GM12878 (cell line): Measurements from ENCODE around the gene SDK2. TPM values are rescaled to one million over a fixed set of nuclear protein-coding genes. Genes with fewer than 3 reads are reported as not detected.

Experiments
- ATAC-seq: fragments of 200-7000 bp; cut with Tn5 transposase; 3 replicates; pipeline ENCODE4 v1.9.1; 2020; ENCODE audit warnings: mild to moderate bottlenecking, moderate library complexity
- BruUV-seq: library from RNA; stranded (reverse); fragments of 400-500 nt; replicated peaks from 2 replicates; lab custom pipeline; 2021; lab: Mats Ljungman, UMichigan
- CTCF ChIA-PET: fragments of 300-600 bp; sonication (Branson Sonifier 250); formaldehyde crosslinking; extraction: SDS; loops from one replicate; lab custom pipeline; 2021; ENCODE audit warnings: inconsistent platforms; lab: Yijun Ruan, JAX
- POLR2A ChIA-PET: fragments of 350-600 bp; formaldehyde crosslinking; extraction: SDS; loops from one replicate; lab custom pipeline; 2021; ENCODE audit warnings: inconsistent platforms; lab: Charles Lee
- RAD21 ChIA-PET: fragments of 300-600 bp; sonication (Branson Sonifier 250); formaldehyde crosslinking; loops from one replicate; lab custom pipeline; 2023; ENCODE audit warnings: antibody characterized with exemption; ENCODE audit not compliant: unreplicated experiment; lab: Charles Lee
- SMC1A ChIA-PET: fragments of 300-600 bp; sonication (Branson Sonifier 250); formaldehyde crosslinking; loops from one replicate; lab custom pipeline; 2023; ENCODE audit not compliant: unreplicated experiment, uncharacterized antibody; lab: Charles Lee
- DNase-seq: peaks from one replicate; pipeline ENCODE4 v3.0.0-alpha.2; 2011; ENCODE audit warnings: low read depth, low spot score
- FAIRE-seq: peaks from 3 replicates; lab custom pipeline; 2011; peaks lifted over from hg19 to GRCh38; lab: Jason Lieb, UNC
- H2AFZ ChIP-seq: 2 replicates; pipeline ENCODE4 v1.6.0; 2011; ENCODE audit warnings: low read depth, low read length, control low read depth; ENCODE audit not compliant: control insufficient read depth
- H3K27ac ChIP-seq: 2 replicates; pipeline ENCODE4 v1.5.1; 2011; ENCODE audit warnings: control low read depth; ENCODE audit not compliant: control insufficient read depth, insufficient read depth
- H3K27me3 ChIP-seq, 2 experiments: replicated peaks in 1 of 2; 2 replicates each; pipeline versions ENCODE4 v1.6.0 to v1.6.1; 2011; ENCODE audit warnings: low read length in 1 of 2; ENCODE audit not compliant: control insufficient read depth in 2 of 2, insufficient read depth in 2 of 2
- H3K36me3 ChIP-seq, 2 experiments: 2 replicates each; pipeline ENCODE4 v1.5.1; 2011; ENCODE audit warnings: low read length in 1 of 2; ENCODE audit not compliant: control insufficient read depth in 2 of 2, insufficient read depth in 2 of 2
- H3K4me1 ChIP-seq: 2 replicates; pipeline ENCODE4 v1.6.1; 2011; ENCODE audit warnings: mild to moderate bottlenecking, low read length, moderate library complexity, mixed read lengths; ENCODE audit not compliant: control insufficient read depth, insufficient read depth
- H3K4me2 ChIP-seq: 2 replicates; pipeline ENCODE4 v1.6.0; 2011; ENCODE audit warnings: control low read depth; ENCODE audit not compliant: control insufficient read depth, insufficient read depth
- H3K4me3 ChIP-seq: fragments of 200-600 bp; sonication (generic); 2 replicates; pipeline ENCODE4 v1.5.1; 2016
- H3K79me2 ChIP-seq: 2 replicates; pipeline ENCODE4 v1.6.0; 2011; ENCODE audit warnings: low read length; ENCODE audit not compliant: control insufficient read depth, insufficient read depth
- H3K9ac ChIP-seq: 2 replicates; pipeline ENCODE4 v1.8.0; 2011; ENCODE audit warnings: low read length, control low read depth, mixed read lengths; ENCODE audit not compliant: control insufficient read depth, insufficient read depth
- H3K9me3 ChIP-seq: replicated peaks from 3 replicates; pipeline ENCODE4 v1.5.1; 2011; ENCODE audit warnings: mild to moderate bottlenecking, low read length; ENCODE audit not compliant: control insufficient read depth, insufficient read depth
- H4K20me1 ChIP-seq: 2 replicates; pipeline ENCODE4 v1.6.0; 2011; ENCODE audit not compliant: control insufficient read depth, insufficient read depth
- BCLAF1 ChIP-seq: fragments of 450-650 bp; IDR thresholded peaks from 2 replicates; pipeline ENCODE4 v1.6.1; 2017; ENCODE audit warnings: antibody characterized with exemption, mild to moderate bottlenecking, moderate library complexity
- CEBPB ChIP-seq, 2 experiments: fragments of 150-350 bp in 1 of 2; IDR thresholded peaks; 2 replicates each; pipeline ENCODE4 v1.6.1; 2012 to 2014; ENCODE audit warnings: low read depth in 2 of 2, low read length in 2 of 2, borderline replicate concordance in 1 of 2, inconsistent platforms in 1 of 2
- DPF2 ChIP-seq: fragments of 450-650 bp; IDR thresholded peaks from 2 replicates; pipeline ENCODE4 v1.6.1; 2017; ENCODE audit warnings: mild to moderate bottlenecking
- FOXK2 ChIP-seq: fragments of 450-650 bp; IDR thresholded peaks from 2 replicates; pipeline ENCODE4 v1.6.1; 2017; ENCODE audit warnings: mild to moderate bottlenecking, moderate library complexity
- MYB ChIP-seq: fragments of 150-350 bp; IDR thresholded peaks from 2 replicates; pipeline ENCODE4 v1.6.1; 2014; ENCODE audit warnings: mild to moderate bottlenecking, low read depth, low read length, borderline replicate concordance
- NR2C2 ChIP-seq: IDR thresholded peaks from 2 replicates; pipeline ENCODE4 v1.6.1; 2011; ENCODE audit warnings: borderline replicate concordance, low read depth; ENCODE audit not compliant: control insufficient read depth, insufficient read length
- POLR2A ChIP-seq: IDR thresholded peaks from 2 replicates; pipeline ENCODE4 v1.6.1; 2011; ENCODE audit warnings: low read depth, mild to moderate bottlenecking, low read length
- SKIL ChIP-seq: fragments of 450-650 bp; IDR thresholded peaks from 2 replicates; pipeline ENCODE4 v1.6.1; 2017; ENCODE audit warnings: mild to moderate bottlenecking, low read depth, inconsistent platforms; ENCODE audit not compliant: poor library complexity, severe bottlenecking
- SP1 ChIP-seq: IDR thresholded peaks from one replicate; pipeline ENCODE4 v1.6.1; 2011; ENCODE audit warnings: low read depth, low read length
- SREBF2 ChIP-seq: IDR thresholded peaks from 2 replicates; pipeline ENCODE4 v1.6.1; 2012; ENCODE audit warnings: mild to moderate bottlenecking, low read length
- WRNIP1 ChIP-seq: IDR thresholded peaks from 2 replicates; pipeline ENCODE4 v1.6.1; 2011; ENCODE audit warnings: low read depth, low read length, improper control_type of control experiment, borderline replicate concordance
- WGBS: methylation state at CpG from one replicate; pipeline ENCODE4 v1.1.6; 2016; ENCODE audit warnings: low lambda C conversion rate; ENCODE audit not compliant: insufficient replicate concordance, insufficient coverage; ENCODE audit errors: missing lambda C conversion rate; 5-methylcytosine and 5-hydroxymethylcytosine counted together
- in situ Hi-C: fragments of 300-500 bp; cut with MboI; formaldehyde crosslinking; loops from 9 replicates; pipeline ENCODE4 v1.14.3; 2018; ENCODE audit warnings: mixed read lengths
- intact Hi-C: fragments of 100-400 bp; cut with micrococcal nuclease; formaldehyde crosslinking; loops from one replicate; pipeline ENCODE4 v1.14.2; 2022; ENCODE audit not compliant: unreplicated experiment
- polyA plus RNA-seq, 11 experiments: library from polyadenylated mRNA; depleted of rRNA in 4 of 11; unstranded in 6 of 11; stranded (reverse) in 5 of 11; fragments of >200 nt; fragmentation: Nextera tagmentation in 4 of 11; fragmentation: Illumina TruSeq in 1 of 11; extraction: Ambion mirVana in 4 of 11; extraction: Trizol in 1 of 11; gene quantifications; 1 replicate in 1 of 11; 2 replicates in 10 of 11; pipeline versions ENCODE4 v1.2.1 to v1.2.3, GENCODE V29; 2011 to 2016; ENCODE audit warnings: inconsistent platforms in 2 of 11, missing spikeins in 2 of 11, low read depth in 1 of 11
- total RNA-seq, 4 experiments: library from RNA; depleted of rRNA in 3 of 4; stranded (reverse); fragments of >200 nt in 3 of 4; fragmentation: Illumina TruSeq in 1 of 4; extraction: Trizol in 1 of 4; gene quantifications; 2 replicates each; pipeline versions ENCODE4 v1.2.1 to v1.2.3, GENCODE V29; 2013 to 2021
- TF ChIP-seq, protein P1 (sequence below): fragments of 450-650 bp; IDR thresholded peaks from 2 replicates; pipeline ENCODE4 v1.6.1; 2016; ENCODE audit warnings: mild to moderate bottlenecking
- TF ChIP-seq, protein P2 (sequence below): fragments of 450-650 bp; IDR thresholded peaks from 2 replicates; pipeline ENCODE4 v1.6.1; 2014; ENCODE audit warnings: mild to moderate bottlenecking
- TF ChIP-seq, protein P3 (sequence below): fragments of 450-650 bp; formaldehyde crosslinking; IDR thresholded peaks from 2 replicates; pipeline ENCODE4 v1.5.0; 2022; ENCODE audit warnings: mild to moderate bottlenecking, missing genetic modification characterization

SDK2 gene
- total and polyA plus RNA-seq, 10 of the 15 experiments (the other 5 are each of a cell fraction or from before 2014, with no cell fraction given) = 0.03 to 0.08 (median 0.03) TPM; not detected in 7

GRCh38 chr17:73470316-73470826 is 173.9 kb downstream of the SDK2 start:
- no peak overlapping the region for H2AFZ ChIP-seq
- H3K4me1 ChIP-seq = no peaks in the 10 kb centered on the region
- no peak overlapping the region for H3K9ac ChIP-seq
- H3K79me2 ChIP-seq = no peaks in the 10 kb centered on the region
- WGBS = 50% methylated on average over 7 of the region's 7 CpGs
- in situ Hi-C loops = no loop called here
- no peak overlapping the region for H3K27ac ChIP-seq
- no peak overlapping the region for H3K4me3 ChIP-seq
- H3K27me3 ChIP-seq = peaks cover 0 to 4% of the 10 kb centered on the region in 2 experiments; a peak in 2 of 4 replicates
- H3K4me2 ChIP-seq = no peak overlapping the region
- intact Hi-C loops = no loop called here
- H3K9me3 ChIP-seq = no peaks in the 10 kb centered on the region
- CTCF ChIA-PET = no interaction called here
- SMC1A ChIA-PET = no interaction called here
- POLR2A ChIA-PET = no interaction called here
- H4K20me1 ChIP-seq = no peaks in the 10 kb centered on the region
- DNase-seq (no peak), FAIRE-seq (no peak), ATAC-seq (no peak)
- RAD21 ChIA-PET = no interaction called here
- no peaks in the 10 kb centered on the region for H3K36me3 ChIP-seq
- no TSS peak for BruUV-seq
- no peak for TF ChIP-seq CEBPB (IDR thresholded peaks at IDR 0.05; ENCODE audit: borderline replicate concordance in 1 of 2, low read depth in 2 of 2, low read length in 2 of 2)
- no peak for TF ChIP-seq SP1
- TF ChIP-seq SKIL = no peak
- TF ChIP-seq BCLAF1 = no peak
- TF ChIP-seq MYB = no peak
- TF ChIP-seq, protein P1, sequence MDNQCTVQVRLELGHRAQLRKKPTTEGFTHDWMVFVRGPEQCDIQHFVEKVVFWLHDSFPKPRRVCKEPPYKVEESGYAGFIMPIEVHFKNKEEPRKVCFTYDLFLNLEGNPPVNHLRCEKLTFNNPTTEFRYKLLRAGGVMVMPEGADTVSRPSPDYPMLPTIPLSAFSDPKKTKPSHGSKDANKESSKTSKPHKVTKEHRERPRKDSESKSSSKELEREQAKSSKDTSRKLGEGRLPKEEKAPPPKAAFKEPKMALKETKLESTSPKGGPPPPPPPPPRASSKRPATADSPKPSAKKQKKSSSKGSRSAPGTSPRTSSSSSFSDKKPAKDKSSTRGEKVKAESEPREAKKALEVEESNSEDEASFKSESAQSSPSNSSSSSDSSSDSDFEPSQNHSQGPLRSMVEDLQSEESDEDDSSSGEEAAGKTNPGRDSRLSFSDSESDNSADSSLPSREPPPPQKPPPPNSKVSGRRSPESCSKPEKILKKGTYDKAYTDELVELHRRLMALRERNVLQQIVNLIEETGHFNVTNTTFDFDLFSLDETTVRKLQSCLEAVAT = no peak
- TF ChIP-seq SREBF2 = no peak
- TF ChIP-seq, protein P2, sequence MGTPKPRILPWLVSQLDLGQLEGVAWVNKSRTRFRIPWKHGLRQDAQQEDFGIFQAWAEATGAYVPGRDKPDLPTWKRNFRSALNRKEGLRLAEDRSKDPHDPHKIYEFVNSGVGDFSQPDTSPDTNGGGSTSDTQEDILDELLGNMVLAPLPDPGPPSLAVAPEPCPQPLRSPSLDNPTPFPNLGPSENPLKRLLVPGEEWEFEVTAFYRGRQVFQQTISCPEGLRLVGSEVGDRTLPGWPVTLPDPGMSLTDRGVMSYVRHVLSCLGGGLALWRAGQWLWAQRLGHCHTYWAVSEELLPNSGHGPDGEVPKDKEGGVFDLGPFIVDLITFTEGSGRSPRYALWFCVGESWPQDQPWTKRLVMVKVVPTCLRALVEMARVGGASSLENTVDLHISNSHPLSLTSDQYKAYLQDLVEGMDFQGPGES = no peak
- no peak for TF ChIP-seq POLR2A
- TF ChIP-seq NR2C2 = no peak
- TF ChIP-seq, protein P3, sequence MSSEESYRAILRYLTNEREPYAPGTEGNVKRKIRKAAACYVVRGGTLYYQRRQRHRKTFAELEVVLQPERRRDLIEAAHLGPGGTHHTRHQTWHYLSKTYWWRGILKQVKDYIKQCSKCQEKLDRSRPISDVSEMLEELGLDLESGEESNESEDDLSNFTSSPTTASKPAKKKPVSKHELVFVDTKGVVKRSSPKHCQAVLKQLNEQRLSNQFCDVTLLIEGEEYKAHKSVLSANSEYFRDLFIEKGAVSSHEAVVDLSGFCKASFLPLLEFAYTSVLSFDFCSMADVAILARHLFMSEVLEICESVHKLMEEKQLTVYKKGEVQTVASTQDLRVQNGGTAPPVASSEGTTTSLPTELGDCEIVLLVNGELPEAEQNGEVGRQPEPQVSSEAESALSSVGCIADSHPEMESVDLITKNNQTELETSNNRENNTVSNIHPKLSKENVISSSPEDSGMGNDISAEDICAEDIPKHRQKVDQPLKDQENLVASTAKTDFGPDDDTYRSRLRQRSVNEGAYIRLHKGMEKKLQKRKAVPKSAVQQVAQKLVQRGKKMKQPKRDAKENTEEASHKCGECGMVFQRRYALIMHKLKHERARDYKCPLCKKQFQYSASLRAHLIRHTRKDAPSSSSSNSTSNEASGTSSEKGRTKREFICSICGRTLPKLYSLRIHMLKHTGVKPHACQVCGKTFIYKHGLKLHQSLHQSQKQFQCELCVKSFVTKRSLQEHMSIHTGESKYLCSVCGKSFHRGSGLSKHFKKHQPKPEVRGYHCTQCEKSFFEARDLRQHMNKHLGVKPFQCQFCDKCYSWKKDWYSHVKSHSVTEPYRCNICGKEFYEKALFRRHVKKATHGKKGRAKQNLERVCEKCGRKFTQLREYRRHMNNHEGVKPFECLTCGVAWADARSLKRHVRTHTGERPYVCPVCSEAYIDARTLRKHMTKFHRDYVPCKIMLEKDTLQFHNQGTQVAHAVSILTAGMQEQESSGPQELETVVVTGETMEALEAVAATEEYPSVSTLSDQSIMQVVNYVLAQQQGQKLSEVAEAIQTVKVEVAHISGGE = no peak
- TF ChIP-seq DPF2 = no peak
- TF ChIP-seq FOXK2 = no peak
- TF ChIP-seq WRNIP1 = no peak
